Fibroblast of villous mesenchyme (primary cell): ENCODE measurements around the gene RHOD. TPM values are rescaled to one million over a fixed set of nuclear protein-coding genes. Genes with fewer than 3 reads are reported as not detected.

ENCODE experiments used
- DNase-seq: peaks from one replicate; pipeline ENCODE4 v3.0.0-alpha.2; 2010; ENCODE audit warnings: low read depth
- H3K4me3 ChIP-seq: 2 replicates; pipeline ENCODE4 v1.5.1; 2011; ENCODE audit warnings: low read depth, mild to moderate bottlenecking, low read length
- CTCF ChIP-seq: IDR thresholded peaks from 2 replicates; pipeline ENCODE4 v1.5.1; 2012; ENCODE audit warnings: low read depth, mild to moderate bottlenecking, low read length; ENCODE audit not compliant: insufficient read depth
- total RNA-seq: library from RNA; depleted of rRNA; stranded (reverse); fragments of >200 nt; gene quantifications from 2 replicates; pipeline ENCODE4 v1.2.3, GENCODE V29; 2012

Gene RHOD
- total RNA-seq, 1 donor, result 12.5 TPM

- TF ChIP-seq CTCF, result no peak
- no peak overlapping the region for H3K4me3 ChIP-seq
- DNase-seq, result no peak
These were observed 12.9 kb upstream of the RHOD start for GRCh38 chr11:67043572-67044349.

- DNase-seq, result no peak
- TF ChIP-seq CTCF, result no peak
- H3K4me3 ChIP-seq, result no peak overlapping the region
These were observed 12.2 kb upstream of the RHOD start for GRCh38 chr11:67044496-67044895.

- H3K4me3 ChIP-seq, result no peak overlapping the region
These were observed 11.3 kb upstream of the RHOD start for GRCh38 chr11:67045314-67045713.

GRCh38 chr11:67048515-67049130 lies 8.0 kb upstream of the RHOD start:
- no peak for DNase-seq
- no peak for TF ChIP-seq CTCF
- no peak overlapping the region for H3K4me3 ChIP-seq

More at GRCh38 chr11:67045314-67045713, 11.3 kb upstream of the RHOD start:
- TF ChIP-seq CTCF, result no peak
- peak; percentile 70 for DNase-seq

- no peak for DNase-seq
These were observed 6.5 kb upstream of the RHOD start for GRCh38 chr11:67050139-67050538.

GRCh38 chr11:67051180-67051893 lies 5.3 kb upstream of the RHOD start:
- H3K4me3 ChIP-seq, result no peak overlapping the region
- DNase-seq, result no peak
- TF ChIP-seq CTCF, result no peak

More at GRCh38 chr11:67050139-67050538, 6.5 kb upstream of the RHOD start:
- no peak overlapping the region for H3K4me3 ChIP-seq
- TF ChIP-seq CTCF, result no peak
